Right lung (tissue), 5 donors: Measurements from ENCODE around the gene DNAJC17. TPM values are rescaled to one million over a fixed set of nuclear protein-coding genes. Genes with fewer than 3 reads are reported as not detected.

Experiments
- DNase-seq, 2 donors: peaks; one replicate each; pipeline ENCODE4 v3.0.0-alpha.2; 2013
- polyA plus RNA-seq, 5 donors: library from polyadenylated mRNA; unstranded; fragments of 120-200 nt; gene quantifications; one replicate each; pipeline versions ENCODE4 v1.2.1 to v1.2.3, GENCODE V29; 2013; ENCODE audit warnings: inconsistent platforms in 1 of 5, low replicate concordance in 1 of 5; ENCODE audit not compliant: insufficient read length in 5 of 5, insufficient read depth in 1 of 5

DNAJC17 gene
- polyA plus RNA-seq, 5 donors = 37.2 to 44.9 (median 41.9) TPM

- no peak for DNase-seq
These were observed 63.1 kb downstream of the DNAJC17 start for GRCh38 chr15:40743921-40744814.

GRCh38 chr15:40743485-40743901, 63.8 kb downstream of the DNAJC17 start:
- no peak for DNase-seq

GRCh38 chr15:40739854-40740253, 67.4 kb downstream of the DNAJC17 start:
- DNase-seq = no peak

DNA sequence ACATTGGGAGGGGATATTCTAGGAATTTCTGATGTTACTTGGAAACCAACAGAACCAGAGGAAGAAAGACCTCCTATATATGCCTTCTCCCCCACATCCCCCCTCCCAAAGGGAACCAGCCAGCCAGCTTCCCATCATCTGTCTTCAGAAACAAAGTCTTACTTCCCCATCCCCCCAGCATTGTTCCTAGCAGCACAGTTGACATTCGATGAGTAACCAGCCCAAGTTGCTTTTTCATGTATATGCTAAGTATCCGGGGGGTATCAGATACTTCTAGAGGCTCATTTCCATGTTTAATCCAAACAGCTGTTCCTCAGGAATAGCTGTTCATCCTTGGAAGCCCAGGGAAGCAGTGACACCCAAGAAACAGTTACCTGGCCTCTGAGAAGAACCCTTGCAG, 68.2 kb downstream of the DNAJC17 start:
- DNase-seq = no peak

GRCh38 chr15:40737048-40737447, 70.2 kb downstream of the DNAJC17 start:
- no peak for DNase-seq

DNA sequence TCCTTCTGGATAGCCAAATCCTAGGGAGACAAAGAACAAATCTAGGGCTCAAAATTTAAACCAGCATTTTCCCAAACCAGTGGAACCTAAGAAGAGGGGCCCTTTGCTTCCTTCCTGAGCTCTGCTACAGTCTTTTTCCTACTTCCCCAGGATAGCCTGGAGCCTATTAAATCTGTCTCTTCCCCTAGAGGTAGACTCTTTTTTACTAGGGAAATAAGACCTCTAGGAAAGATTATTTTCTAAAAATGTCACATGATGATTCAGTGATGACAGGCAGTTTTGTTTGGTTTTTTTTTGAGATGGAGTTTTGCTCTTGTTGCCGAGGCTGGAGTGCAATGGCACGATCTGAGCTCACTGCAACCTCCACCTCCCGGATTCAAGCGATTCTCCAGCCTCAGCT, 70.7 kb downstream of the DNAJC17 start:
- DNase-seq = no peak

DNA sequence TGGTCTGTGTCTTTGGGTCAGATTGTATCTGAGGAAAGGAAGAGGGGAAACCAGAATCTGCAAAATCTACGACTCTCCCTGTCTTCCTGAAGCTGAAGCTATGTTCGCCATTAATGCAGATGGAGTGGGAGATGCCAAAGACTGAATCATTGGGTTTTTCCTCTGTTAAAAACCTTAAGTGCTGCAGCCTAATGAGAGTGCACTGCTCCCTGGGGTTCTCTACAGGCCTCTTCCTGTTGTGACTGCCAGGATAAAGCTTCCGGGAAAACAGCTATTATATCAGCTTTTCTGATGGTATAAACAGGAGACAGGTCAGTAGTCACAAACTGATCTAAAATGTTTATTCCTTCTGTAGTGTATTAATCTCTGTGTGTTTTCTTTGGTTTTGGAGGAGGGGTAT, 76.2 kb downstream of the DNAJC17 start:
- DNase-seq = no peak

- no peak for DNase-seq
These were observed 83.4 kb downstream of the DNAJC17 start for GRCh38 chr15:40723919-40724318.

- no peak for DNase-seq
These were observed 84.3 kb downstream of the DNAJC17 start for GRCh38 chr15:40722934-40723333.

DNA sequence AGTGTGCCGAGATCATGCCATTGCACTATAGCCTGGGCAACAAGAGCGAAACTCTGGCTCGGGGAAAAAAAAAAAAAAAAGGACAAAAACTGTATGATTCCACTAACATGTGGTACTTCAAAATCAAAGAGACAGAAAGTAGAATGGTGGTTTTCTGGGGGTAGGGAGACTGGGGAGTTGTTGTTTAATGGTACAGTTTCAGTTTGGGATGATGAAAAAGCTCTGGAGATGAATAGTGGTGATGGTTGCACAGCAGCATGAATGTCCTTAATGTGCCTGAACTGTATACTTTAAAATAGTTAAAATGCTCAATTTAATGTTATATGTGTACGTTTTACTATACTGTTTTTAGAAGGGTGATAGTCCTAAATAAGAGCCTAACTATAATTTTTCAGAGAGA, 84.9 kb downstream of the DNAJC17 start:
- no peak for DNase-seq

- no peak for DNase-seq
These were observed 85.6 kb downstream of the DNAJC17 start for GRCh38 chr15:40721701-40722100.

DNA sequence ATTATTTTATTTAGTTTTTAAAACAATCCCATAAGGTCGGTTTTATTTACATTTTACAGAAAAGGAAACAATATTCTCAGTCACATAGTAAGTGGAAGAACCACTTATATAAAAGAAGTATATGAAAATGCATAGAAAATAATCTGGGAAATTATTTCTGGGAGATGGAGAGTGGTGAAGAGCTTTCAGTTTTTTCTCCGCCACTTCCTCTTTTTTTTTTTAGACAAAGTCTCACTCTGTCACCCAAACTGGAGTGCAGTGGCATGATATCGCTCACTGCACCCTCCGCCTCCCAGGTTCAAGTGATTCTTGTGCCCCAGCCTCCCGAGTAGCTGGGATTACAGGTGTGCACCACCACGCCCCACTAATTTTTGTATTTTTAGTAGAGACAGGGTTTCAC, 91.1 kb downstream of the DNAJC17 start:
- no peak for DNase-seq

Other genes with a start within 250 kb of the DNAJC17 start
- 10 to 100 TPM; 24.9 to 31.4 (median 25.7) TPM for gene CCDC32, start 242.4 kb downstream of the DNAJC17 start, polyA plus RNA-seq
- gene RPUSD2, start 238.2 kb downstream of the DNAJC17 start, polyA plus RNA-seq = 10 to 100 TPM in 1 of 5 donors, 1 to 10 TPM in 4; 6.3 to 11.1 (median 7.9) TPM
- 10 to 100 TPM in 4 of 5 donors, 1 to 10 TPM in 1; 9.3 to 43.3 (median 19.7) TPM for gene KNL1, start 213.2 kb downstream of the DNAJC17 start, polyA plus RNA-seq
- gene RAD51, start 112.3 kb downstream of the DNAJC17 start, polyA plus RNA-seq = 10 to 100 TPM in 3 of 5 donors, 1 to 10 TPM in 2; 9.2 to 18.5 (median 12.2) TPM
- gene RMDN3, start 52.2 kb downstream of the DNAJC17 start, polyA plus RNA-seq = 10 to 100 TPM; 28.9 to 39.0 (median 31.4) TPM
- gene GCHFR, start 43.4 kb downstream of the DNAJC17 start, polyA plus RNA-seq = 10 to 100 TPM; 11.5 to 18.8 (median 13.8) TPM
- gene C15orf62, start 37.5 kb downstream of the DNAJC17 start, polyA plus RNA-seq = 1 to 10 TPM; 2.6 to 4.6 (median 3.8) TPM
- gene ZFYVE19, start 384 bp downstream of the DNAJC17 start, polyA plus RNA-seq = 10 to 100 TPM; 26.2 to 32.5 (median 31.9) TPM
- gene PPP1R14D, start 21.2 kb upstream of the DNAJC17 start, polyA plus RNA-seq = under 1 TPM; 0.23 to 0.49 (median 0.37) TPM
- 10 to 100 TPM; 46.0 to 68.7 (median 58.4) TPM for gene SPINT1, start 36.6 kb upstream of the DNAJC17 start, polyA plus RNA-seq
- gene RHOV, start 66.8 kb upstream of the DNAJC17 start, polyA plus RNA-seq = under 1 TPM; 0.36 to 0.60 (median 0.51) TPM
- 10 to 100 TPM in 3 of 5 donors, 1 to 10 TPM in 2; 9.2 to 14.5 (median 10.2) TPM for gene VPS18, start 87.0 kb upstream of the DNAJC17 start, polyA plus RNA-seq
- gene DLL4, start 121.9 kb upstream of the DNAJC17 start, polyA plus RNA-seq = 10 to 100 TPM; 12.7 to 24.7 (median 19.7) TPM
- gene CHAC1, start 146.0 kb upstream of the DNAJC17 start, polyA plus RNA-seq = 1 to 10 TPM in 4 of 5 donors, under 1 TPM in 1; 0.73 to 1.5 (median 1.1) TPM